MM.1S (cell line): ENCODE data around the gene PXMP4.

ENCODE experiments used
- DNase-seq: peaks from one replicate; pipeline ENCODE4 v3.0.0-alpha.2; 2015
- H2AFZ ChIP-seq: fragments of 300-600 bp; sonication (generic); 2 replicates; pipeline ENCODE4 v1.6.0; 2016; ENCODE audit warnings: antibody characterized with exemption, low read length
- H3F3A ChIP-seq: fragments of 300-600 bp; sonication (generic); 2 replicates; pipeline ENCODE4 v1.6.1; 2016; ENCODE audit warnings: mild to moderate bottlenecking, antibody characterized with exemption, low read length, moderate library complexity, mixed read lengths; ENCODE audit not compliant: insufficient read depth
- H3K27ac ChIP-seq: fragments of 300-600 bp; sonication (generic); 2 replicates; pipeline ENCODE4 v1.5.1; 2016; ENCODE audit warnings: mild to moderate bottlenecking, low read length
- H3K27me3 ChIP-seq: fragments of 300-600 bp; sonication (generic); replicated peaks from 2 replicates; pipeline ENCODE4 v1.6.0; 2016; ENCODE audit warnings: low read length; ENCODE audit not compliant: insufficient read depth
- H3K36me3 ChIP-seq: fragments of 300-600 bp; sonication (generic); replicated peaks from 2 replicates; pipeline ENCODE4 v1.6.1; 2016; ENCODE audit warnings: mild to moderate bottlenecking, low read length, mixed read lengths; ENCODE audit not compliant: insufficient read depth
- H3K4me1 ChIP-seq: fragments of 300-600 bp; sonication (generic); 2 replicates; pipeline ENCODE4 v1.6.1; 2016; ENCODE audit warnings: low read length, mixed read lengths
- H3K4me2 ChIP-seq: fragments of 300-600 bp; sonication (generic); 2 replicates; pipeline ENCODE4 v1.6.0; 2016; ENCODE audit warnings: low read depth, low read length
- H3K4me3 ChIP-seq: fragments of 300-600 bp; sonication (generic); 2 replicates; pipeline ENCODE4 v1.5.1; 2016; ENCODE audit warnings: low read length, mixed read lengths
- H3K79me2 ChIP-seq: fragments of 300-600 bp; sonication (generic); 2 replicates; pipeline ENCODE4 v1.6.1; 2016; ENCODE audit warnings: mixed run types, low read length, mixed read lengths
- H3K9ac ChIP-seq: fragments of 300-600 bp; sonication (generic); 2 replicates; pipeline ENCODE4 v1.6.1; 2016; ENCODE audit warnings: low read length, mixed read lengths
- H3K9me2 ChIP-seq: fragments of 300-600 bp; sonication (generic); replicated peaks from 2 replicates; pipeline ENCODE4 v1.6.1; 2016; ENCODE audit warnings: mild to moderate bottlenecking, low read length, mixed read lengths; ENCODE audit not compliant: insufficient read depth
- H3K9me3 ChIP-seq: fragments of 300-600 bp; sonication (generic); replicated peaks from 2 replicates; pipeline ENCODE4 v1.6.1; 2016; ENCODE audit warnings: mild to moderate bottlenecking, low read length, mixed read lengths; ENCODE audit not compliant: insufficient read depth
- H4K20me1 ChIP-seq: fragments of 300-600 bp; sonication (generic); 2 replicates; pipeline ENCODE4 v1.6.1; 2016; ENCODE audit warnings: mild to moderate bottlenecking, low read length, moderate library complexity, mixed read lengths; ENCODE audit not compliant: insufficient read depth
- CTCF ChIP-seq: fragments of 300-600 bp; sonication (generic); IDR thresholded peaks from 2 replicates; pipeline ENCODE4 v1.5.1; 2016; ENCODE audit warnings: antibody characterized with exemption, low read length, mixed read lengths
- EZH2 ChIP-seq: fragments of 300-600 bp; sonication (generic); optimal IDR thresholded peaks from 2 replicates; pipeline ENCODE3; 2017; ENCODE audit warnings: low read depth, mild to moderate bottlenecking, antibody characterized with exemption, low read length, mixed read lengths
- EZH2phosphoT487 ChIP-seq: fragments of 300-600 bp; sonication (generic); IDR thresholded peaks from 2 replicates; pipeline ENCODE4 v1.6.1; 2018; ENCODE audit warnings: antibody characterized with exemption, low read length

The PXMP4 gene

GRCh38 chr20:33753143-33753542 lies 33.0 kb upstream of the PXMP4 start:
- Histone ChIP-seq H3K4me3 (no peak overlapping the region), H3K36me3 (no peaks in the 10 kb centered on the region; the same call in 1 of the 2 replicates), H2AFZ (no peak overlapping the region), H3K27me3 (no peaks in the 10 kb centered on the region), H3K79me2 (no peaks in the 10 kb centered on the region), H3K9me2 (no peaks in the 10 kb centered on the region), H3K9ac (no peak overlapping the region), H3K4me2 (no peak overlapping the region), H3K4me1 (no peaks in the 10 kb centered on the region), H3K9me3 (no peaks in the 10 kb centered on the region), H3F3A (no peaks in the 10 kb centered on the region), H3K27ac (no peak overlapping the region), H4K20me1 (no peaks in the 10 kb centered on the region)
- DNase-seq, result no peak
- no peak for TF ChIP-seq EZH2
- no peak for TF ChIP-seq EZH2phosphoT487
- TF ChIP-seq CTCF, result no peak

- no peak overlapping the region for H3K27ac ChIP-seq
- no peak overlapping the region for H2AFZ ChIP-seq
- H3K4me2 ChIP-seq, result no peak overlapping the region
- H3K4me3 ChIP-seq, result no peak overlapping the region
- TF ChIP-seq EZH2phosphoT487, result no peak
- TF ChIP-seq EZH2, result no peak
- TF ChIP-seq CTCF, result no peak
- H3F3A ChIP-seq, result no peaks in the 10 kb centered on the region
- H3K36me3 ChIP-seq, result no peaks in the 10 kb centered on the region; the same call in 1 of the 2 replicates
- DNase-seq, result no peak
- H3K9ac ChIP-seq, result no peak overlapping the region
- no peaks in the 10 kb centered on the region for H3K9me2 ChIP-seq
- no peaks in the 10 kb centered on the region for H3K4me1 ChIP-seq
- H3K9me3 ChIP-seq, result no peaks in the 10 kb centered on the region
- no peaks in the 10 kb centered on the region for H4K20me1 ChIP-seq
- no peaks in the 10 kb centered on the region for H3K79me2 ChIP-seq
- H3K27me3 ChIP-seq, result no peaks in the 10 kb centered on the region
Observed at GRCh38 chr20:33751775-33752174, 31.7 kb upstream of the PXMP4 start.

- H3K27me3 ChIP-seq, result no peaks in the 10 kb centered on the region
- H3K9me2 ChIP-seq, result no peaks in the 10 kb centered on the region
- H3K4me3 ChIP-seq, result no peak overlapping the region
- no peaks in the 10 kb centered on the region for H3K36me3 ChIP-seq
- H3F3A ChIP-seq, result no peaks in the 10 kb centered on the region
- H4K20me1 ChIP-seq, result no peaks in the 10 kb centered on the region
- no peaks in the 10 kb centered on the region for H3K4me1 ChIP-seq
- H2AFZ ChIP-seq, result no peak overlapping the region
- no peak for DNase-seq
- H3K9ac ChIP-seq, result no peak overlapping the region
- no peak for TF ChIP-seq CTCF
- TF ChIP-seq EZH2, result no peak
- TF ChIP-seq EZH2phosphoT487, result no peak
- no peaks in the 10 kb centered on the region for H3K79me2 ChIP-seq
- H3K4me2 ChIP-seq, result no peak overlapping the region
- no peak overlapping the region for H3K27ac ChIP-seq
- no peaks in the 10 kb centered on the region for H3K9me3 ChIP-seq
Observed at GRCh38 chr20:33746325-33746998, 26.4 kb upstream of the PXMP4 start.
